Measurements from ENCODE around the gene LPP.

DNA sequence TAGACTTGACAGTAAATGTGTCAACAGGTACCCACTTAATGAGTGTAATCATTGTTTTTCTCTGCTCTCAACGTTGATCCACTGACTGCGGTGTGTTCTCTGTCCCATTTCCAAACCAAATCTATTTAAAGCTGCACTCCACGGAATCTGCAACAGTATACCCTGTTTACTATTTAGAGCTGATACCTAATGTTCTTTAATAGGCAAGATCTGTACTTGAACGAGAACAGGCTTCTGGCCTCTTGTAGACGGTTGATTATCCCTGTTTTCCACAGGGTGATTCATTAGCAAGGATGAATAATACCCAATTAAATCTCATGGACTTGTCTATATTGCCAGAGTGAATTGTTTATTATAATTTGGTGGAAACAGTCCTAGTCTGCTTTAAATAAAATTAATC, 189.9 kb downstream of the LPP start:
- TF ChIP-seq, protein P1, sequence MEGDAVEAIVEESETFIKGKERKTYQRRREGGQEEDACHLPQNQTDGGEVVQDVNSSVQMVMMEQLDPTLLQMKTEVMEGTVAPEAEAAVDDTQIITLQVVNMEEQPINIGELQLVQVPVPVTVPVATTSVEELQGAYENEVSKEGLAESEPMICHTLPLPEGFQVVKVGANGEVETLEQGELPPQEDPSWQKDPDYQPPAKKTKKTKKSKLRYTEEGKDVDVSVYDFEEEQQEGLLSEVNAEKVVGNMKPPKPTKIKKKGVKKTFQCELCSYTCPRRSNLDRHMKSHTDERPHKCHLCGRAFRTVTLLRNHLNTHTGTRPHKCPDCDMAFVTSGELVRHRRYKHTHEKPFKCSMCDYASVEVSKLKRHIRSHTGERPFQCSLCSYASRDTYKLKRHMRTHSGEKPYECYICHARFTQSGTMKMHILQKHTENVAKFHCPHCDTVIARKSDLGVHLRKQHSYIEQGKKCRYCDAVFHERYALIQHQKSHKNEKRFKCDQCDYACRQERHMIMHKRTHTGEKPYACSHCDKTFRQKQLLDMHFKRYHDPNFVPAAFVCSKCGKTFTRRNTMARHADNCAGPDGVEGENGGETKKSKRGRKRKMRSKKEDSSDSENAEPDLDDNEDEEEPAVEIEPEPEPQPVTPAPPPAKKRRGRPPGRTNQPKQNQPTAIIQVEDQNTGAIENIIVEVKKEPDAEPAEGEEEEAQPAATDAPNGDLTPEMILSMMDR (IDR thresholded peaks at IDR 0.05) = no peak
- TF ChIP-seq POLR2A (IDR thresholded peaks at IDR 0.05) = no peak

Measured in ovary (tissue), 3 donors.